ENCODE data around the gene GALNT18.

GRCh38 chr11:11491014-11491413 lies 130.8 kb downstream of the GALNT18 start:
- TF ChIP-seq CTCF (IDR thresholded peaks at IDR 0.05) (no peak), POLR2A (IDR thresholded peaks at IDR 0.05) (no peak)
